IPS-18a (cell line): ENCODE measurements around the gene CD4.
"Not testable (repeated sequence)": the region's sequence is repeated elsewhere in the genome, so short reads cannot be mapped to it uniquely, and the experiment has no call there.

Experiments
- H3K27ac ChIP-seq: one replicate; pipeline ENCODE4 v1.5.1; 2013; ENCODE audit warnings: low read length
- H3K27me3 ChIP-seq: one replicate; pipeline ENCODE4 v1.6.1; 2013; ENCODE audit warnings: mild to moderate bottlenecking, low read length; ENCODE audit not compliant: control insufficient read depth, insufficient read depth
- H3K36me3 ChIP-seq: one replicate; pipeline ENCODE4 v1.6.1; 2013; ENCODE audit warnings: low read depth, low read length; ENCODE audit not compliant: control insufficient read depth
- H3K4me1 ChIP-seq: one replicate; pipeline ENCODE4 v1.6.1; 2013; ENCODE audit warnings: low read depth, low read length; ENCODE audit not compliant: control insufficient read depth
- H3K4me3 ChIP-seq: one replicate; pipeline ENCODE4 v1.5.1; 2013; ENCODE audit warnings: low read length
- H3K9ac ChIP-seq: one replicate; pipeline ENCODE4 v1.6.1; 2013; ENCODE audit warnings: mild to moderate bottlenecking, low read length, moderate library complexity
- H3K9me3 ChIP-seq: one replicate; pipeline ENCODE4 v1.6.1; 2013; ENCODE audit warnings: low read depth, low read length; ENCODE audit not compliant: control insufficient read depth

CD4 gene

DNA sequence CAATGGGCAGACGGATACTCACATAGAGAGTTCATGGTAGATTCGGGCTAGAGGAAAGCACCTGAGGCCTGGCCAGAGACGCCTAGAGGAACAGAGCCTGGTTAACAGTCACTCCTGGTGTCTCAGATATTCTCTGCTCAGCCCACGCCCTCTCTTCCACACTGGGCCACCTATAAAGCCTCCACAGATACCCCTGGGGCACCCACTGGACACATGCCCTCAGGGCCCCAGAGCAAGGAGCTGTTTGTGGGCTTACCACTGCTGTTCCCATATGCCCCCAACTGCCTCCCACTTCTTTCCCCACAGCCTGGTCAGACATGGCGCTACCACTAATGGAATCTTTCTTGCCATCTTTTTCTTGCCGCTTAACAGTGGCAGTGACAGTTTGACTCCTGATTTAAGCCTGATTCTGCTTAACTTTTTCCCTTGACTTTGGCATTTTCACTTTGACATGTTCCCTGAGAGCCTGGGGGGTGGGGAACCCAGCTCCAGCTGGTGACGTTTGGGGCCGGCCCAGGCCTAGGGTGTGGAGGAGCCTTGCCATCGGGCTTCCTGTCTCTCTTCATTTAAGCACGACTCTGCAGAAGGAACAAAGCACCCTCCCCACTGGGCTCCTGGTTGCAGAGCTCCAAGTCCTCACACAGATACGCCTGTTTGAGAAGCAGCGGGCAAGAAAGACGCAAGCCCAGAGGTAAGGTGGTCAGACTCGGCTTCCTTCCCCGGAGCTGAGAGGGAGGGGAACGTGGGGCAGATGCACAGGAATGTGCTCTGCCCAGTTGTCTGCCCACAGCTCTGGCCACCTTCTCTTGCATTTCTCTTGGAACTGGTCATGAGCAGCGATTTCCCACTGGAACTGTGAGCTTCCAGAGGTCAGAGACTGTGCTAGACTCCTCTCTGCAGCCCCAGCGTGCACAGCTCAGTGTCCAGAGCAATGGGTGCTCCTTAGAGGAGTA is at the start of gene CD4:
TSS of gene CD4 (plus strand) at position 557 of the 953 bp plus-strand sequence. CDS start 10,611 bp downstream, outside the sequence.
- Histone ChIP-seq H3K4me3 (no peak within 1 kb of the TSS), H3K9ac (no peak within 1 kb of the TSS), H3K27ac (no peak within 1 kb of the TSS), H3K9me3 (no peaks in the 10 kb centered on the region), H3K36me3 (no peaks in the 10 kb centered on the region), H3K27me3 (peaks cover 7% of the 10 kb centered on the region), H3K4me1 (peaks cover 10% of the 10 kb centered on the region)

DNA sequence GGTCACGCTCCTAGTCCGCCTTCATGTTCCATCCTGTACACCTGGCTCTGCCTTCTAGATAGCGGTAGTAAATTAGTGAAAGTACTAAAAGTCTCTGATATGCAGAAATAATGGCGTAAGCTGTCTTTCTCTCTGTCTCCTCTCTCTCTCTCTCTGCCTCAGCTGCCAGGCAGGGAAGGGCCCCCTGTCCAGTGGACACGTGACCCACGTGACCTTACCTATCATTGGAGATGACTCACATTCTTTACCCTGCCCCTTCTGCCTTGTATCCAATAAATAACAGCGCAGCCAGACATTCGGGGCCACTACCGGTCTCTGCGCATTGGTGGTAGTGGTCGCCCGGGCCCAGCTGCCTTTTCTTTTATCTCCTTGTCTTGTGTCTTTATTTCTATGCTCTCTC is 47.2 kb upstream of the CD4 start:
- H3K36me3 ChIP-seq, result peaks cover 12% of the 10 kb centered on the region

DNA sequence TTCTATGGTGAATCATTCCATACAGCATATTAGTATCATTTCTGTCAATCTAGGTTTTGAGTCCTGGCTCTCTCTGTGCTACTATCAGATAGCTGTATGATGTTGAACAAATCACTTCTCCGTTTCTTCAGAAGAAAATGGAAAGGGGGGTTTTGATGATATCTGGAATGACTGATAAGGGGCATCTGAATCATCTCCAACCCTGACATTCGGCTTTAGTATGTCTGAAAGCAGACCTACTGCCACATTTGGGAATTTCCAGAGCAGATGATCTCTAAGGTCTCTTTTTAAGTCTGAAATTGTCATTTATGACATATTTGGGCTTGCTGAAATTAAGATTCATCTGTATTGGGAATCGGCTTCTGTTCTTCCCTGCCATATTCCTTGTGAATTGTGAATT is 46.5 kb upstream of the CD4 start:
- no peaks in the 10 kb centered on the region for H3K27me3 ChIP-seq
- no peak overlapping the region for H3K9ac ChIP-seq
- H3K9me3 ChIP-seq, result no peaks in the 10 kb centered on the region
- H3K4me3 ChIP-seq, result no peak overlapping the region
- H3K27ac ChIP-seq, result no peak overlapping the region
- H3K4me1 ChIP-seq, result no peaks in the 10 kb centered on the region
- peaks cover 20% of the 10 kb centered on the region for H3K36me3 ChIP-seq

More for the DNA sequence above, 47.2 kb upstream of the CD4 start:
- H3K9ac ChIP-seq, H3K9me3 ChIP-seq, H3K27me3 ChIP-seq, H3K27ac ChIP-seq, H3K4me3 ChIP-seq, H3K4me1 ChIP-seq: not testable (repeated sequence)

DNA sequence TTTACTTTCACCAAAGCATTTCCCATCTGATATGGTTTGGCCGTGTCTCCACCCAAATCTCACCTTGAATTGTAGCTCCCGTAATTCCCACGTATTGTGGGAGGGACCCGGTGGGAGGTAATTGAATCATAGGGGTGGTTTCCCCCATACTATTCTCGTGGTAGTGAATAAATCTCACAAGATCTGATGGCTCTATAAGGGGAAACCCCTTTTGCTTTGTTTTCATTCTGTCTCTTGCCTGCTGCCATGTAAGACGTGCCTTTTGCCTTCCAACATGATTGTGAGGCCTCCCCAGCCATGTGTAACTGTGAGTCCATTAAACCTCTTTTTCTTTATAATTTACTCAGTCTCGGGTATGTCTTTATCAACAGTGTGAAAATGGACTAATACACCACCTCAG is 46.0 kb upstream of the CD4 start:
- not testable (repeated sequence) for H3K27ac ChIP-seq, H3K9ac ChIP-seq, H3K4me3 ChIP-seq, H3K27me3 ChIP-seq, H3K4me1 ChIP-seq, H3K9me3 ChIP-seq
- peaks cover 25% of the 10 kb centered on the region for H3K36me3 ChIP-seq

DNA sequence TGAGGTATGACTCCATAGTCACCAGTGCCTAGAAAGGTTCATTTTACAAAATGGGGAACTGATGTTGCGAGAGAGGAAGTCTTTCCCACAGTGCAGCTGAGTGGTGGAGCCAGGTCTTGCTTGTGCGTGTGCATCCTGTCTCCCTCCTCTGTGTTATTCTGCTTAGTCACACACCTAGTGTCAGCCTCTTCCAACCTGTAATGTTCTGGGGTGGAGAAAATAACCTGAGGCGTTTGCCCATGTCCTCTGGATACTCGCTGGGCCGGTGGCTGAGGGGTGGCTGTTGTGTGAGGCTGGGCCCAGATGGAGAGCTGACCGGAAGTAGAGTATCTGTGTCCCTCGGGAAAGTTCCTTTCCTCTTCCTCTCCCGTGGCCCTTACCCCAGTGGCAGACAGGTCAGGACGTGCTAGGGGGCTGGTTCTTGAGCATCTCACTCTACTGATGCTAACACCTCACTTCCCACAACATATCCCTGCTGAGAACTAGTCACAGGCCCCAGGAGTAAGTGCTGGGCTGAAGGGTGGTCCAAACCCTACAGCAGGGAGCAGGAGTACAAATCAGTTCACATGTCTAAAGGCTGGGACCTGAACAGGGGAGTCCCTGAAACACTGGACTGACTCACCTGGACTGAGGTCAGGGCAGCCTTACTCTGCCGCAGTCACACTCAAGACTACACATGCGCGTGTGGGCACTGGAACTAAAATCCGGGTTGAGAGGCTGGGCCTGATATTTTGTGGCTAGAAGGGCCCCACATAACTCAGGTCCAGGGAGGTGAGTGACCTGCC is 43.4 kb upstream of the CD4 start:
- Histone ChIP-seq H3K4me1 (no peaks in the 10 kb centered on the region), H3K27me3 (no peaks in the 10 kb centered on the region), H3K9ac (no peak overlapping the region), H3K36me3 (peaks cover 51% of the 10 kb centered on the region), H3K9me3 (no peaks in the 10 kb centered on the region), H3K27ac (no peak overlapping the region), H3K4me3 (no peak overlapping the region)

DNA sequence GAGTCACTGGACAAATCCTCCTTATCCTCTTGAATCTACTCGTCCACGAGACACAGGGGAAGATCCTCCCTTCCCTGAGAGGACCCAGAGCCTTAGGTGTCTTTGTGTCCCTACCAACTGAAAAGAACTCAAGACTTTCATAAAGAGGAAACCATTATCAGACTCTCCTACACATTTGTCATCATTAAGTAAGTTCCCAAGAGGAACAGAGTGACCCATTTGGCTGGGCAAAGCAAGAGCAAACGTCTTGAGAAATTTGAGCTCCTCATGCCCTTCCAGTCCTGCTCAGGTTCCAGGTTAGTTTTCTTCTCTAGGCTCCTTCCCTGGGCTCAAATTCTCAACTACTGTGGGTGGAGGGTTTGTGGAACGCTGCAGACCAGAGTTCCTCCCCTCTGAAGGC is 42.1 kb upstream of the CD4 start:
- H3K4me1 ChIP-seq, result peaks cover 5% of the 10 kb centered on the region
- H3K9ac ChIP-seq, result no peak overlapping the region
- H3K27me3 ChIP-seq, result no peaks in the 10 kb centered on the region
- H3K4me3 ChIP-seq, result no peak overlapping the region
- H3K27ac ChIP-seq, result no peak overlapping the region
- H3K36me3 ChIP-seq, result peaks cover 61% of the 10 kb centered on the region
- no peaks in the 10 kb centered on the region for H3K9me3 ChIP-seq

DNA sequence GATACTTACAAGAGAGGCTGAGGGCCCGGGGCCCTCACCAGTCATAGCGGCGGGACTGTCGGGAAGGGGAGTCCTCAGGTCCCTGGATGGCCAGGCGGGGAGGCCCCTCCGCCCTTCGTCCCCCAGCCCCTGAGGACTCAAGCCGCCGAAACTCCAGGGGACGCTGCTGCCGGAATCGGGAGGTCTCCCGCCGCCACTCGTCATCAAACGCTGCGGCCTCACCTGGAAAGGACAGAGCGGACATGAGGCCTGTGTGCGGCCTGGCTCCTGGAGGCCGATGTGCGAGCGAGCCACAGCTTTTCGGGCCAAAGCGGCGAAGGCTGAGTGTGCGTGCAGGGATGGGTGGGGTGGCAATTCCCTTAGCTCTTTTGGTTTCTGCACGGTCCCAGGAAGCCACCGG is 40.6 kb upstream of the CD4 start:
- no peaks in the 10 kb centered on the region for H3K27me3 ChIP-seq
- H3K4me1 ChIP-seq, result peaks cover 6% of the 10 kb centered on the region
- no peak overlapping the region for H3K4me3 ChIP-seq
- no peaks in the 10 kb centered on the region for H3K9me3 ChIP-seq
- no peak overlapping the region for H3K9ac ChIP-seq
- no peak overlapping the region for H3K27ac ChIP-seq
- peaks cover 61% of the 10 kb centered on the region for H3K36me3 ChIP-seq

DNA sequence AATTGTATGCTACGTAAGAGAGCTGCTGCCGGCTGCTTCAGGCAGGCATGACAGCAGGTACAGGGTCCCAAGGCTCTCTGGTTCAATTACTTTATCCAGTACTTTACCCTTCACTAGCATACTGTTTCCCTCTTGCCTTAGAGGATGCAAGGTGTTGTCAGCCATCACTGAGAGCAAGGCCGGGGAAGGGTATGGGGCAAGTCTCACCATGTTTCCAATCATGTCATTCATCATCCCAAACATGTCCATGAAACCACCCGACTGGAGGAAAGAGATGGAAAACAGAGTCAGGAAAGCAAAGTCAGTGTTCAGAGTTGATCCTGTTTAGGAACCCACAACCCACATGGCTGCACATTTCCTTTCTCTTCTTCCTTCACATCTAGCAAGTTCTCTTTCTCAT is 38.8 kb upstream of the CD4 start:
- H3K4me3 ChIP-seq, result no peak overlapping the region
- H3K9ac ChIP-seq, result no peak overlapping the region
- H3K27ac ChIP-seq, result no peak overlapping the region
- H3K27me3 ChIP-seq, result no peaks in the 10 kb centered on the region
- H3K9me3 ChIP-seq, result no peaks in the 10 kb centered on the region
- H3K36me3 ChIP-seq, result peaks cover 60% of the 10 kb centered on the region
- peaks cover 11% of the 10 kb centered on the region for H3K4me1 ChIP-seq

DNA sequence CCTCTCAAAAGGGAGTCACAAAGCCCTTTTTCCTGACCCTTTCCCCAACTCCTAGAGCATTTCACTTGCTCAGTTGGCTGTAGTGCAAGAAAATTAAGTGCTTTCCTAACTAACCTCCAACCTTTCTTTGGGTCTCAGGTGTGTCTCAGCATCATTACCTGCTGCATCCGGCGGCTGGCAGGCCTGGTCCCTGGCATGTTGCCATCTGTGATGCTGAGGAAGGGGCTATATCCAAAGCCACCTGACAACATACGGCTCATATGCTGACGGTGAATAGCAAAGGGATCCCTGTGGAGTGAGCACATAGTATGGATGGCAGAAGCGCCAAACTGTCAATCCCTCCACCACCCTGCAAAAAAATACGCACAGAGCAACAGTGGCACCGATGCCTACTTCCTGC is 37.6 kb upstream of the CD4 start:
- peaks cover 52% of the 10 kb centered on the region for H3K36me3 ChIP-seq

DNA sequence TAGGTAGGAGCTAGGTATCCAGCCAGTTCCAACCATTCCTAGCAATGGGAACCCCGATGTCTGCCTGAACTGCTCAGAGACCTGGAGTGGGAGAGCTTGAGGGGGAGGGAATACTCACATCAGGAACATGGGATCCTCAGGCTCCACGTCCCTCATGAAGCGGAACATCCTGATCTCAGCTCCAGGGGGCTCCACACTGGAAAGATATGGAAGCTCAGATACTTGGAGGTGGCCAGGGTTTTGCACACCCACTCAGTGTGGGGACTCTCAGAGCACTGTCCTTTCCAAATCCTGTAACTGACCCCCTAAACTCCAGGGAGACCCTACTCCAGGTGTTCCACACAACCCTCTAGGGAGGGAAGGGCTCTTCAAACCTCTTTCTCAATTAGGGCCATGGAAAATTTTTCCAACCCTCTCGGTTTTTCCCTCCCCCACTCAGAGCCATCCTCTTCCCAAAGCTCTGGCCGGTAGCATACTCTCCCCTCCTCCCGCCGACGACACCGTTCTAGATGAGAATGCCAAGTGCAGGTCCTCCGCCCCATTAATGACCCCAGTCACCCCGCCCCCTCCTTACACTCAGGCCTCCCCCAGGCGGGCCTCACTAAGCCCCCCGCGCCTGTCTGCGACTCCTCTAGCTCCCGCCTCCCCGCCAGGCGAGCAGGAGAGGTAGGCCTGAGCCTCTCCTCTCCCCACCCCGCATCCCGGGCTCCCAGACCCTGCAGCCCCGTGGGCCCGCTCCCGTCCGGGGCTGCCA is 37.0 kb upstream of the CD4 start:
- H3K36me3 ChIP-seq, result peaks cover 46% of the 10 kb centered on the region
- no peaks in the 10 kb centered on the region for H3K27me3 ChIP-seq
- H3K4me3 ChIP-seq, result peak overlapping the region; percentile 87
- no peaks in the 10 kb centered on the region for H3K9me3 ChIP-seq
- H3K9ac ChIP-seq, result peak overlapping the region; percentile 93
- H3K4me1 ChIP-seq, result peaks cover 11% of the 10 kb centered on the region
- H3K27ac ChIP-seq, result peak overlapping the region; percentile 97

More for the DNA sequence above, 37.6 kb upstream of the CD4 start:
- Histone ChIP-seq H3K27ac (no peak overlapping the region), H3K9ac (no peak overlapping the region), H3K4me1 (peaks cover 11% of the 10 kb centered on the region), H3K9me3 (no peaks in the 10 kb centered on the region), H3K27me3 (no peaks in the 10 kb centered on the region), H3K4me3 (peak overlapping the region; percentile 87)
